Mesodermal cell (in vitro differentiated cells): ENCODE measurements around the gene CLINT1.

ENCODE experiments used
- H3K27ac ChIP-seq: 2 replicates; pipeline ENCODE4 v1.7.0; 2013; ENCODE audit warnings: mild to moderate bottlenecking, low read depth, low read length, moderate library complexity; ENCODE audit not compliant: severe bottlenecking
- H3K36me3 ChIP-seq: 2 replicates; pipeline ENCODE4 v1.7.1; 2013; ENCODE audit warnings: mild to moderate bottlenecking, low read length, moderate library complexity; ENCODE audit not compliant: control insufficient read depth, insufficient read depth
- H3K4me1 ChIP-seq: one replicate; pipeline ENCODE4 v1.7.1; 2013; ENCODE audit warnings: mild to moderate bottlenecking, low read length; ENCODE audit not compliant: insufficient read depth, control insufficient read depth, poor library complexity, severe bottlenecking
- H3K4me3 ChIP-seq: 2 replicates; pipeline ENCODE4 v1.7.0; 2013; ENCODE audit warnings: low read length, control low read depth, mild to moderate bottlenecking; ENCODE audit not compliant: insufficient read depth, poor library complexity, severe bottlenecking; ENCODE audit errors: extremely low read depth
- H3K9me3 ChIP-seq: 2 replicates; pipeline ENCODE4 v1.7.1; 2013; ENCODE audit warnings: mild to moderate bottlenecking, low read length, moderate library complexity; ENCODE audit not compliant: control insufficient read depth
- WGBS, 2 experiments: methylation state at CpG; one replicate each; pipeline ENCODE4 v1.1.5; 2013; ENCODE audit warnings: missing lambda C conversion rate in 2 of 2; ENCODE audit not compliant: insufficient coverage in 2 of 2; 5-methylcytosine and 5-hydroxymethylcytosine counted together

Gene CLINT1

DNA sequence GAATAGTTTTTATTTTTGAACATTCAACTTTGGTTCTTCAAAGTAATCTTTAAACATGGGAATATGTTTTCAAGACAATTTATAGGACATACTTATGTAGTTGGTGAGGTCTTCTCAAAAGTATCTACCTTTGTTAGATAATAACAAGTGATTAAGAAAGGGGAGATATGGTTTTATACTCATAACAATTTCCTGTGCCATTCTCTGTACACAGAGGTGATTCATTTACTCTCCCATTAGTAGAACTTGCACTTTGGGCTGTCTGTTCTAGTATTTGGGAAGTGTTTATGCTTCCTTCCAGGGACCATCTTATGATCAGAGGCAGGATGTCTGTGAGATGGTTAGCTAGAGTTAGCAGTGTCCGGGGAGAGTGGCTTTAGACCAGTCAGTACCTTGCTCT is 100.2 kb downstream of the CLINT1 start:
- 90 to 100% methylated on average over 1 of the region's 1 CpG for WGBS, 2 experiments
- H3K9me3 ChIP-seq = no peaks in the 10 kb centered on the region
- no peak overlapping the region for H3K27ac ChIP-seq
- peaks cover 36% of the 10 kb centered on the region for H3K36me3 ChIP-seq
- no peaks in the 10 kb centered on the region for H3K4me1 ChIP-seq
- no peak overlapping the region for H3K4me3 ChIP-seq

DNA sequence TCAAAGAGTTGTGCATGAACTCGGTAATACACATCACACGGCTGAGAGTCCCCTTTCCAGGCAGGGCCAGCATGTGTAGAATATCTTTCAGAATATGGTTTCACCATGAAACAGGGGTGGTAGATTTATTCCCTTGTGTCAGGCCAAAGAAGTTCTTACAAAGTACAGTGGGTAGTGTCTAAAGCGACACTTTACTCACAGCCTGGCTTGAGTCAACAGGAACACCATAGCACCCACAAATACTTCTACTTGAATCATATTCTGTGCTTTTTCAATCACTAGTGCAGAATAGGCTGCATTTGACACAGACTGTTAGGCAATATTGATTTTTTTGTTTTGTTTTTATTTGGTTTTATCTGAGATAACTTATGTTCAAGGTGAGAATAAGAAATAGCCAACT is 102.8 kb downstream of the CLINT1 start:
- Histone ChIP-seq H3K36me3 (peaks cover 48% of the 10 kb centered on the region), H3K4me3 (no peak overlapping the region), H3K27ac (no peak overlapping the region), H3K4me1 (no peaks in the 10 kb centered on the region), H3K9me3 (no peaks in the 10 kb centered on the region)
- 92% methylated on average over 2 of the region's 3 CpGs; no CpG with 5 or more reads in 1 of the 2 experiments for WGBS, 2 experiments

DNA sequence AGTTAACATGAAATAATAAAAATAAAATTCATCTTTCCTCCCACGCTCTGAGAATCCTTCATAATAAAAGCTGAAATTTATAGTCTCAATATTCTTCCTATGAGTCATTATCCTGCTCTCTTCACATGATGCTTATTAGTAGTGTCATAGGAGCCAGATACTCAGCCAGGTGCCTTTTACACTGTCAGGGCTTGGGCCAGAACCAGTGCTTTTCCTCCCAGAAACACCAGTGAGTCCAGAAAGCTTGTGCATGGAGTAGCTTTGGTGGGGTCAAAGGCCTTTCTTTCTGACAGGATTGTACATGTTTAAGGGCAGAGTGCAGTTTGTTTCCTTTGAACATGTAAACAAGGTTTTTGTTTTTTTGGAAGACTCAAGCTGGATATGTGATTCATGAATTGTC is 108.6 kb downstream of the CLINT1 start:
- no peaks in the 10 kb centered on the region for H3K4me1 ChIP-seq
- no peak overlapping the region for H3K27ac ChIP-seq
- H3K9me3 ChIP-seq = no peaks in the 10 kb centered on the region
- no peak overlapping the region for H3K4me3 ChIP-seq
- no CpG with 5 or more reads among the region's 1 CpG for WGBS, 2 experiments
- peaks cover 31% of the 10 kb centered on the region for H3K36me3 ChIP-seq

DNA sequence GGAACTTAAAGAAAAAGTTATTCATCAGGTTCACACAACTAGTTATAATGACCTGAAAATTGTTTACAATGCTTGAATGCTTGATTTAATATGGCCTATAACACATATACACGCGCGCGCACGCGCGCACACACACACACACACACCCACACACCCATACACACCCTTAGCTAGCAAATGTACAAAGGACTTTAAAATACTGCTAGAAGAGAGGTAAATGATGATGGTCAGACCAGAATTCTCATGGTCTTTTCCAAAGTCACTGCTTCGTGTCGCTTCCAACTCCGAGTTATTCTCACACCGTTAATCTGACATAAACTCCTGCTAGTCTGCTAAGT is 109.5 kb downstream of the CLINT1 start:
- WGBS, 2 experiments = 98 to 100% methylated on average over 1 to 4 of the region's 11 CpGs

DNA sequence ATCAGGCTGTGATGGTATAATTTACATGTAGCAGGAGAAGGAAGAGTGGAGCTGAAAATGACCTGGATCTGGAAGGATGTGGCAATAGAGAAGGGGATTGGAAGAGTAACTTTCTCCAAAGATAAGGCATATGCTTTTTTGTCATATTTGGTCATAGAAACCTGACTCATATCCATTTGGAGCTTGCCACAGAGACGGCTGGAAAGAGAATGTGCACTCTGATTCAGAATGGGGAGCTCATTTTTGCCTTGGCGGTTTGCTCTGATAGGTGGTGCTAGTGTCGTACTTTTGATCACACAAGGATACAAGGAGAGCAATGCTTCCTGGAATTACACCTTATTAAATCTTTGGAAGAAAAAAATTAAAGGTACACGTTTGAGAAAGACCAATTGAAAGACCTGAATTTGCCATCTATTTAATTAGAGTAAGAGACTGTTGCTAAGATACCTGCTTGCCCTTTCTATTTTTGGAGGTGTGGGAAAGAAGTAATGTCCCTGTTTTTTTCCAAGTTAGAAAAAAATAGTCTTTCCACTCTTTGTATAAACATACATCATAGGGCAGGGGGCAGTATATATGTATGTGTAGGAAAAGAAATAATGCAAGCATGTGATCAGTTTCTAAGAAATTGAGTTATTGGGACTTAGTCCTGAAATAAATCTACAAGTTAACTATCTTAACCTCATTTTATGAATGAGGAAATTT is 110.0 kb downstream of the CLINT1 start:
- Histone ChIP-seq H3K9me3 (no peaks in the 10 kb centered on the region), H3K27ac (no peak overlapping the region), H3K36me3 (peaks cover 17% of the 10 kb centered on the region), H3K4me3 (no peak overlapping the region), H3K4me1 (peaks cover 9% of the 10 kb centered on the region)
- WGBS, 2 experiments = 95 to 100% methylated on average over 1 to 3 of the region's 4 CpGs

More for the DNA sequence above, 109.5 kb downstream of the CLINT1 start:
- Histone ChIP-seq H3K9me3 (no peaks in the 10 kb centered on the region), H3K36me3 (peaks cover 22% of the 10 kb centered on the region), H3K27ac (no peak overlapping the region), H3K4me3 (no peak overlapping the region), H3K4me1 (peaks cover 8% of the 10 kb centered on the region)

DNA sequence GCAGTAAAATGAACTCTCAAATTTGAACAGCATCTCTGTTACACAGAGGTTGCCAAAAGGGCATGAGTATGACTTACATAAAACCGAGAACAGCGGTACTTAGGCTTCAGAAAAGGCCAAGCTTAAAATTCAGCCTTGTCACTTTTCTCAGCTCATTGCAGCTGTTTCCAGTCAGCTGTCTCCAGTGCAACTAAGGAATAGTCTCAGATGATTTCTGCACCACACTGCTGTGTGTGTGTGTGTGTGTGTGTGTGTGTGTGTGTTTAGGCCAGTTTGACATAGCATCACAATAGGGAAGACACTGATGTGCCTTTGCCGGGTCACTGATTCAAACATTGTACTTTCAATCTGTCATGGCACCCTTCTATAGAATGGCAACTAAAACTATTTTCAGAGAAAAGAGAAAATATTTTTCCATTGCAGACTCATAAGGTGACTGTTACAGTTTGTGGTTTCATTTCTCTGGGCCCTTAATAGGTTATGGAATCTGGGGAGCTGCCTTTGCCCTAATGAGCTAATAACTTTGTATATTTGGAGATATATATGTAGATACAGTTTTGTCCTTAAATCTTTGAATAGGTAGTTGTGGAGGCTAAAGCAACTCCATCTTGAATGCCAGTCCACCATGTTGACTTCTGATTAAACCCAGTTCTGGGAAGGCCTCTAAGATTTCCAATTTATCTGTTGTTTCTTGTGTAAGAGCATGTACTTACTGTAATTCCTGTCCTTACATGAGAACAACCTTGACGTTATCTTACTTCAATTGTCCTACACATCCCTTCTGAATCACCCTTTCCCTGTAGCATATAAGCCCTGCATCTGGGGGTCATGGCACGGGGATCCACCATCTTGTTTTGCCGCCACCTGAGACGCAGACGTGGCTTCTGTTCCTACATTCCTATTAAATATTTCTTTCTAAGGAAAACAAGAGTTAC is 110.9 kb downstream of the CLINT1 start:
- H3K9me3 ChIP-seq = no peaks in the 10 kb centered on the region
- no peak overlapping the region for H3K4me3 ChIP-seq
- H3K27ac ChIP-seq = no peak overlapping the region
- 92 to 100% methylated on average over 3 of the region's 8 CpGs for WGBS, 2 experiments
- H3K4me1 ChIP-seq = peaks cover 9% of the 10 kb centered on the region
- peaks cover 11% of the 10 kb centered on the region for H3K36me3 ChIP-seq

DNA sequence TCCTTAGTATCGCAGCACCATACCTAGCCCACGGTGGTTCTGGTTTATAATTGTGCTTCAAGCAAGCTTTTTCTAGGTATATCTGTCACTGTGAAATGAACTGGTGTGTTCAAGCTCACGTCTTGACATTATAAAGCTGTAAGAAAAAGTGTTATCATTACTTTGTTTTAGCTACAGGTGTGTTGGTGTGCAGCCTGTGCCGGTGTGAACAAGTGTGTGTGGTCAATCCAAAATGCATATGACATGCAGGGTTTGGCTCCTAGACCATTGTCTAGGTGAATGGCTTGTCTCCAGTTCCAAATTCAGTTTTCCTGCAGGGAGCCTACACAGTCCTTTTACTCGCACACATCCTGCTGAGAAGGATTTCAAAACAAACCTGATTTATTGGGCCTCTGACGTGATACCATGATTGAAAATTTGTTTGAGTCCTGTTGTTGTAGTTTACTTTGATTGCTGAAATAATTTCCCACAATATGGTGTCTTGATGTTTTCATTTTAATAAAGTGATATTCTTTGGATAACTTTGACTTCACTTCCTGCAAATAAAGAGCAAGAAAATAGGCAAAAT is 111.7 kb downstream of the CLINT1 start:
- Histone ChIP-seq H3K4me1 (peaks cover 9% of the 10 kb centered on the region), H3K27ac (no peak overlapping the region), H3K4me3 (no peak overlapping the region), H3K36me3 (peaks cover 11% of the 10 kb centered on the region), H3K9me3 (no peaks in the 10 kb centered on the region)
- WGBS, 2 experiments = 84 to 93% methylated on average over 3 to 4 of the region's 6 CpGs

DNA sequence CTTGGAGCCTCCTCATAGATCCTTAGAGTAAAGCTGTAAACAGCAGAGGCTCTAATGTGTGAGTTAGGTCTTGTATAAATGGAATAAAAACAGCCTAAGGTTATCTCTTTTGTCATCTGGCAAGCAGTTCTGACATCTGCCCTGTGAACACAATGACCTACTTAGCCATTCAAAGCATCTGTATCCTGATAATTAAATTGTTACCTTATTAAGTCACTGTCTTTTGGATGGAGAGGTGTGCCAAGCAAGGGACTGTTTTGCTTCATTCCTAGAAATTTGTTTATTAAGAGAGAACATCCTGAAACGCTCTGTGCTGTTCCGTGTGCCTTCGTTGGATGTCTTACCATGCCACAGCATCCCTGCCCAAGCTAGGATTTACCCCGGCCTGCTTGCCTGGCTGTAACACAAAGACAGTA is 113.9 kb downstream of the CLINT1 start:
- H3K4me1 ChIP-seq = peaks cover 9% of the 10 kb centered on the region
- H3K9me3 ChIP-seq = no peaks in the 10 kb centered on the region
- H3K4me3 ChIP-seq = peak overlapping the region; percentile 70
- peaks cover 4% of the 10 kb centered on the region for H3K36me3 ChIP-seq
- no peak overlapping the region for H3K27ac ChIP-seq
- 92 to 94% methylated on average over 4 of the region's 4 CpGs for WGBS, 2 experiments

DNA sequence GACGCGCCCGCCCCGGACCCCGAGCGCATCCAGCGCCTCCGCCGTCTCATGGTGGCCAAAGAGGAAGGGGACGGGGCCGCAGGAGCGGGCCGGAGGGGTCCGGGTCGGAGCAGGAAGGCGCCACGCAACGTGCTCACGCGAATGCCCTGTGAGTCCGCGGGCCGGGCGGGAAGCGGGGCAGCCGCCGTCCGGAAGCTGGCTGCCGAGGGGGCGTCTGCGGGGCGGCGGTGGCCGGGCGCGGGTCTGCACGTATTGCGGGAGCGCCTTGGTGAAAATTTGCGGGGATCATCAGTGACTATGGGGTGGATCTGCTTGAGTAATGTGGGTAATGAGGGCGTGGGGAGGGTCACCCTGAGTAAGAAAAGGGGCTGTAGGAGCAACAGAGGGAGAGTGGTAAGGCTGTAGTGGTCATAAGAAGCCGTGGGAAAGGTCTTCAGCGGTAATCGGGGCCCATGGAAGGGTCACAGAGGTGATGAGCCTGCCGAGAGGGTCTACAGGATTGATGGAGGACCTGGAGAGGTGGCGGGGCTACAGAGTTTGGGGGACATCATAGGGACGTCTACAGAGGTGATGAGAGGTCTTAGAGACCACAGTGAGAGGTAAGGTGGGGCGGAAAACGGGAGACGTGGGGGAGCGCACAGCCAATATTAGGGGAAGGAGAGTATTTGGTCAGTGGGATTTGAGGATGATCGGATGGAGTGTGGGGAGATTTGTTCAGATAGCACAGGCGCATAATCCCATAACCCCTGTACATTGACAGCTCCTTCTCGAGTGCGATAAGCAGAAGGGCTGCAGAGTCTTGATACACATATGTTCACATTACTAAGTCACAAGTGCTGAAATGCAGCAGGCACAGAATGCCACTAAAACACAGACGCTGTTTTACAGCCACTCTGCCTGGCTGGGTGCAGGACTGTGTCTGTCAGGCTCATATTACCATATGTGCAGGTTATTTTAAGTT is 114.6 kb downstream of the CLINT1 start:
- WGBS, 2 experiments = 11 to 14% methylated on average over 34 to 53 of the region's 56 CpGs
- peak overlapping the region; percentile 70 for H3K4me3 ChIP-seq
- H3K9me3 ChIP-seq = no peaks in the 10 kb centered on the region
- H3K27ac ChIP-seq = no peak overlapping the region
- peaks cover 9% of the 10 kb centered on the region for H3K4me1 ChIP-seq
- peaks cover 7% of the 10 kb centered on the region for H3K36me3 ChIP-seq
